Heart right ventricle (tissue), 16 donors: ENCODE data around the gene SPSB2. TPM values are rescaled to one million over a fixed set of nuclear protein-coding genes. Genes with fewer than 3 reads are reported as not detected.

Experiments
- ATAC-seq, 8 donors: fragments of 200-7000 bp; cut with Tn5 transposase; one replicate each; pipeline ENCODE4 v1.9.1; 2020; ENCODE audit warnings: mild to moderate bottlenecking in 8 of 8, moderate library complexity in 8 of 8, moderate number of reproducible peaks in 1 of 8
- DNase-seq, 2 donors: peaks; one replicate each; pipeline ENCODE4 v3.0.0-alpha.2; 2020
- H3K27ac ChIP-seq, 10 donors: fragments of 200-600 bp; sonication (generic) in 2 of 10; one replicate each; pipeline versions ENCODE4 v1.5.0 to v1.8.0; 2020 to 2022; ENCODE audit warnings: mild to moderate bottlenecking in 3 of 10
- H3K27me3 ChIP-seq, 7 donors: fragments of 200-600 bp; one replicate each; pipeline ENCODE4 v1.8.0; 2021 to 2022; ENCODE audit warnings: mild to moderate bottlenecking in 2 of 7
- H3K36me3 ChIP-seq, 9 donors: fragments of 200-600 bp; sonication (generic) in 1 of 9; one replicate each; pipeline versions ENCODE4 v1.5.0 to v1.8.0; 2020 to 2022; ENCODE audit warnings: mild to moderate bottlenecking in 2 of 9
- H3K4me1 ChIP-seq, 9 donors: fragments of 200-600 bp; sonication (generic) in 1 of 9; one replicate each; pipeline versions ENCODE4 v1.5.0 to v1.8.0; 2020 to 2022; ENCODE audit warnings: mild to moderate bottlenecking in 4 of 9
- H3K4me3 ChIP-seq, 10 donors: fragments of 200-600 bp; sonication (generic) in 2 of 10; one replicate each; pipeline versions ENCODE4 v1.5.0 to v1.8.0; 2020 to 2022; ENCODE audit warnings: mild to moderate bottlenecking in 7 of 10, moderate library complexity in 2 of 10
- H3K9me3 ChIP-seq, 11 donors: fragments of 200-600 bp in 10 of 11; sonication (generic) in 2 of 11; one replicate each; pipeline versions ENCODE4 v1.5.0 to v1.8.0; 2013 to 2022; ENCODE audit warnings: mild to moderate bottlenecking in 2 of 11, control low read depth in 1 of 11, moderate library complexity in 1 of 11
- WGBS, 2 donors: extraction: QIAGEN DNeasy Blood & Tissue Kit; methylation state at CpG; one replicate each; pipeline ENCODE4 v1.1.7; 2013; ENCODE audit warnings: inconsistent platforms in 1 of 2; 5-methylcytosine and 5-hydroxymethylcytosine counted together
- intact Hi-C, 10 donors: fragments of 100-400 bp; cut with DNase I; formaldehyde crosslinking; loops; one replicate each; pipeline versions ENCODE4 v1.11.1 to v1.14.2; 2022
- polyA plus RNA-seq, 2 donors: library from polyadenylated mRNA; stranded (reverse); fragments of 200-250 nt; gene quantifications; one replicate each; pipeline ENCODE4 v1.2.3, GENCODE V29; 2013
- total RNA-seq, 10 donors: library from RNA; stranded (reverse); fragmentation: NEBNext Ultra II Directional in 3 of 10; extraction: Animal tissue kit (Norgen Biotek cat#: 25700) in 3 of 10; gene quantifications; one replicate each; pipeline versions ENCODE4 v1.2.1 to v1.2.4, GENCODE V29; 2021 to 2023
- TF ChIP-seq, protein P1 (sequence below), 9 donors: fragments of 200-600 bp; sonication (generic) in 2 of 9; IDR thresholded peaks; one replicate each; pipeline versions ENCODE4 v1.5.0 to v1.8.0; 2021 to 2022; ENCODE audit warnings: antibody characterized with exemption in 9 of 9, mild to moderate bottlenecking in 5 of 9, moderate library complexity in 1 of 9
- donor health status: Arrhythmogenic right ventricular cardiomyopathy.
- donor health status: ischemic (EF 13 %, LVEDD 7.1; RV severe dilation, severe dysfunction).
- donor health status: healthy with polysubstance abuse.
- donor health status: DM: no; HTN: yes; CAD: no.
- donor health status: DM: no; HTN: no; CAD: no.
- donor health status: ischemic (EF 25% LVEDD 6.9; RV normal size, moderate dysfunction).
- donor health status: ischemic (EF 25% LVEDD 5.7; RV mildly dilated, moderate dysfunction).
- donor health status: healthy.
- donor health status: DM: yes; HTN: yes; CAD: no.
- donor health status: Ischemic cardiomyopathy.
- donor health status: ischemic (EF 35%, LVEDD 5.7; RV mildly dilated, moderate dysfunction).
- donor health status: nonischemic (EF 11% LVEDD 7.7; RV severe dilation, severe dysfunction).
- donor health status: DM: yes; HTN: yes; CAD: no.
- donor health status: PGD.
- donor health status: ischemic (EF 29% LVEDD 5.4; RV normal size, mild dysfunction).
- donor health status: nonischemic (EF 23%, LVEDD 6.1; RV moderate dilation, normal function).

The SPSB2 gene
- total and polyA plus RNA-seq, 12 donors: 2.0 to 5.6 (median 3.4) TPM

DNA sequence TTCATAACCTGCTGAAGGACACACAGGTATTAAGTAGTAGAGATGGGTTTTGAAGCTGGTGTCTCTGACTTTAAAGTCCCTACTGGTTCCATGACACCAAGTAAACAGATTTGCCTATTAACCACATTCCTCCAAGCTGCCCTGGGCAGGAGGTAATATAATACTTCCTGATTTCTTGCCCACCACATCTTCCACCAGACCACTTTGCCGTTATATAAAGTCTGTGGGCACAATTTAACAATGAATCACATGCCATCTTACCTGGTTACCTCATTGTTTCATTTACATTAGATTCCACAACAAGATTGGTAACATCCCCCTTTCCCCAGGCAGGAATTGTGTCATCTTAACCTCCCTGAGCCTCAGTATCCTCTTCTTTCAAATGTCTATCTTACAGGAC is 30.6 kb upstream of the SPSB2 start:
- no peak for ATAC-seq
- no peak overlapping the region for H3K4me3 ChIP-seq
- no peaks in the 10 kb centered on the region for H3K9me3 ChIP-seq
- WGBS, 2 donors: 84 to 88% methylated on average over 1 of the region's 1 CpG
- no peaks in the 10 kb centered on the region for H3K27me3 ChIP-seq
- H3K36me3 ChIP-seq: peaks cover 0 to 21% (median 0%) of the 10 kb centered on the region in 9 donors
- intact Hi-C loops: no loop called here
- DNase-seq: no peak
- H3K27ac ChIP-seq: peak overlapping the region in 1 of 10 donors; percentile 90
- H3K4me1 ChIP-seq: peaks cover 0 to 28% (median 11%) of the 10 kb centered on the region in 9 donors
- TF ChIP-seq, protein P1, sequence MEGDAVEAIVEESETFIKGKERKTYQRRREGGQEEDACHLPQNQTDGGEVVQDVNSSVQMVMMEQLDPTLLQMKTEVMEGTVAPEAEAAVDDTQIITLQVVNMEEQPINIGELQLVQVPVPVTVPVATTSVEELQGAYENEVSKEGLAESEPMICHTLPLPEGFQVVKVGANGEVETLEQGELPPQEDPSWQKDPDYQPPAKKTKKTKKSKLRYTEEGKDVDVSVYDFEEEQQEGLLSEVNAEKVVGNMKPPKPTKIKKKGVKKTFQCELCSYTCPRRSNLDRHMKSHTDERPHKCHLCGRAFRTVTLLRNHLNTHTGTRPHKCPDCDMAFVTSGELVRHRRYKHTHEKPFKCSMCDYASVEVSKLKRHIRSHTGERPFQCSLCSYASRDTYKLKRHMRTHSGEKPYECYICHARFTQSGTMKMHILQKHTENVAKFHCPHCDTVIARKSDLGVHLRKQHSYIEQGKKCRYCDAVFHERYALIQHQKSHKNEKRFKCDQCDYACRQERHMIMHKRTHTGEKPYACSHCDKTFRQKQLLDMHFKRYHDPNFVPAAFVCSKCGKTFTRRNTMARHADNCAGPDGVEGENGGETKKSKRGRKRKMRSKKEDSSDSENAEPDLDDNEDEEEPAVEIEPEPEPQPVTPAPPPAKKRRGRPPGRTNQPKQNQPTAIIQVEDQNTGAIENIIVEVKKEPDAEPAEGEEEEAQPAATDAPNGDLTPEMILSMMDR (IDR thresholded peaks at IDR 0.05): no peak

- TF ChIP-seq, protein P1 (IDR thresholded peaks at IDR 0.05): no peak
- Histone ChIP-seq H3K27ac (no peak overlapping the region), H3K4me1 (peaks cover 0 to 28% (median 11%) of the 10 kb centered on the region in 9 donors), H3K27me3 (no peaks in the 10 kb centered on the region), H3K4me3 (no peak overlapping the region), H3K9me3 (no peaks in the 10 kb centered on the region), H3K36me3 (peaks cover 0 to 12% (median 0%) of the 10 kb centered on the region in 9 donors)
- WGBS, 2 donors: 88 to 92% methylated on average over 4 of the region's 4 CpGs
- no peak for DNase-seq
- intact Hi-C loops: no loop called here
- ATAC-seq: no peak
Observed at GRCh38 chr12:6902448-6902847, 29.3 kb upstream of the SPSB2 start.

- intact Hi-C loops: no loop called here
- peak overlapping the region in 1 of 10 donors; percentile 1 for H3K27ac ChIP-seq
- DNase-seq: peak; percentile 50 to 83
- WGBS, 2 donors: 57 to 69% methylated on average over 10 of the region's 10 CpGs
- ATAC-seq: peak in 6 of 8 donors; percentile 12 to 46 (median 20)
- no peak overlapping the region for H3K4me3 ChIP-seq
- TF ChIP-seq, protein P1 (IDR thresholded peaks at IDR 0.05): no peak
- peaks cover 0 to 21% (median 11%) of the 10 kb centered on the region in 9 donors for H3K4me1 ChIP-seq
- H3K9me3 ChIP-seq: no peaks in the 10 kb centered on the region
- no peaks in the 10 kb centered on the region for H3K27me3 ChIP-seq
- no peaks in the 10 kb centered on the region for H3K36me3 ChIP-seq
Observed at GRCh38 chr12:6899837-6900519, 26.9 kb upstream of the SPSB2 start.

DNA sequence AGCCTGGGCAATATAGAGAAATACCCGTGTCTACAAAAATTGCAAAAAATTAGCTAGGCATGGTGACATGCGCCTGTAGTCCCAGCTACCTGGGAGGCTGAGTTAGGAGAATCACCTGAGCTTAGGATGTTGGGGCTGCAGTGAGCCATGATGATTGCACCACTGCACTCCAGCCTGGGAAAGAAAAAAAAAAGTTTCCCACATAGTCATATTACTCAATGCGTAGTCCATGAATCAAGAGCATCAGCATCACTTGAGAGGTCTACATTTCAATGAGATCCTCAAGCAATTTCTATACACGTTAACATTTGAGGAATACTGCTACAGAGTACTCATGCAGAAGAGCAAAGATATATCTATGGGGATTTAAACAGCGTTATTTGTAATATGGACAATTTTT is 26.3 kb upstream of the SPSB2 start:
- H3K36me3 ChIP-seq: no peaks in the 10 kb centered on the region
- intact Hi-C loops: no loop called here
- DNase-seq: no peak
- TF ChIP-seq, protein P1 (IDR thresholded peaks at IDR 0.05): no peak
- no peak overlapping the region for H3K27ac ChIP-seq
- 73 to 89% methylated on average over 5 of the region's 5 CpGs for WGBS, 2 donors
- H3K4me1 ChIP-seq: peaks cover 0 to 18% (median 11%) of the 10 kb centered on the region in 9 donors
- ATAC-seq: no peak
- no peaks in the 10 kb centered on the region for H3K9me3 ChIP-seq
- H3K4me3 ChIP-seq: no peak overlapping the region
- H3K27me3 ChIP-seq: no peaks in the 10 kb centered on the region
